ENCODE measurements around the gene AADAC. TPM values are rescaled to one million over a fixed set of nuclear protein-coding genes. Genes with fewer than 3 reads are reported as not detected.
A peak's percentile ranks its signal among the peaks of the same experiment; 100 is the strongest.

The AADAC gene
- total RNA-seq, 4 donors from 2014 or later, result not detected

DNA sequence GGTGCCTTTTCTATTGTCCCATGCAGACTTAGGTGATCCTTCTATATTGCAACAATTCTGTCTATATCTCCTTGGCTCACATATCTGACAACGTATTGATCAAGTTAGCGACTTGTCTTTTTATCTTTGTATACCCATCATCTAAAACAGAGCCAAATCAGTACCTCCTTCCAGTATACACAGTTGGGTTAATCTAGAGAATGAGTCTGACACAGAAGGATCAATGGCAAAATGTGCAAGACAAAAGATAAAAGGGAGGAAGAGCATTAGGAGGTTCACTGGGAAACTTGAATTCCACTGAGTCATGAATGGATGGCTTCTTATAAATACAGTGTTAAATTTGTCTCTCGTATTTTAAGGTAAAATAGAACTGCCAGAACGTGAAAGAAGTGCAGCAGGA, 6.0 kb downstream of the AADAC start:
- DNase-seq, result no peak
- intact Hi-C loops (cut with DNase I), result no loop called here
- 91 to 92% methylated on average over 4 of the region's 4 CpGs for WGBS, 2 donors
- TF ChIP-seq POLR2A (IDR thresholded peaks at IDR 0.05), result no peak
- TF ChIP-seq, protein P1, sequence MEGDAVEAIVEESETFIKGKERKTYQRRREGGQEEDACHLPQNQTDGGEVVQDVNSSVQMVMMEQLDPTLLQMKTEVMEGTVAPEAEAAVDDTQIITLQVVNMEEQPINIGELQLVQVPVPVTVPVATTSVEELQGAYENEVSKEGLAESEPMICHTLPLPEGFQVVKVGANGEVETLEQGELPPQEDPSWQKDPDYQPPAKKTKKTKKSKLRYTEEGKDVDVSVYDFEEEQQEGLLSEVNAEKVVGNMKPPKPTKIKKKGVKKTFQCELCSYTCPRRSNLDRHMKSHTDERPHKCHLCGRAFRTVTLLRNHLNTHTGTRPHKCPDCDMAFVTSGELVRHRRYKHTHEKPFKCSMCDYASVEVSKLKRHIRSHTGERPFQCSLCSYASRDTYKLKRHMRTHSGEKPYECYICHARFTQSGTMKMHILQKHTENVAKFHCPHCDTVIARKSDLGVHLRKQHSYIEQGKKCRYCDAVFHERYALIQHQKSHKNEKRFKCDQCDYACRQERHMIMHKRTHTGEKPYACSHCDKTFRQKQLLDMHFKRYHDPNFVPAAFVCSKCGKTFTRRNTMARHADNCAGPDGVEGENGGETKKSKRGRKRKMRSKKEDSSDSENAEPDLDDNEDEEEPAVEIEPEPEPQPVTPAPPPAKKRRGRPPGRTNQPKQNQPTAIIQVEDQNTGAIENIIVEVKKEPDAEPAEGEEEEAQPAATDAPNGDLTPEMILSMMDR (IDR thresholded peaks at IDR 0.05), result no peak
- Histone ChIP-seq H3K36me3 (no peaks in the 10 kb centered on the region), H3K4me1 (no peaks in the 10 kb centered on the region), H3K9me3 (no peaks in the 10 kb centered on the region), H3K27ac (no peak overlapping the region), H3K4me3 (replicated peaks in 1 of 3) (no peak overlapping the region), H3K27me3 (no peaks in the 10 kb centered on the region)

DNA sequence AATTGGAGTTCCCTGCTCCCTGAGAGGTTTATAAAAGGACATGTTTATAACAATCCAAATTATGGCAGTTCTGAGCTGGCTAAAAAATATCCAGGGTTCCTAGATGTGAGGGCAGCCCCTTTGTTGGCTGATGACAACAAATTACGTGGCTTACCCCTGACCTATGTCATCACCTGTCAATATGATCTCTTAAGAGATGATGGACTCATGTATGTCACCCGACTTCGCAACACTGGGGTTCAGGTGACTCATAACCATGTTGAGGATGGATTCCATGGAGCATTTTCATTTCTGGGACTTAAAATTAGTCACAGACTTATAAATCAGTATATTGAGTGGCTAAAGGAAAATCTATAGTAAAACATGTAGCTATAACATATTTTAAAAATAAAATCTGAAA, 13.9 kb downstream of the AADAC start:
- no peak overlapping the region for H3K27ac ChIP-seq
- no peaks in the 10 kb centered on the region for H3K36me3 ChIP-seq
- H3K27me3 ChIP-seq, result no peaks in the 10 kb centered on the region
- no peak for DNase-seq
- no peaks in the 10 kb centered on the region for H3K9me3 ChIP-seq
- TF ChIP-seq, protein P1 (IDR thresholded peaks at IDR 0.05), result no peak
- TF ChIP-seq POLR2A (IDR thresholded peaks at IDR 0.05), result no peak
- 87 to 92% methylated on average over 3 of the region's 3 CpGs for WGBS, 2 donors
- intact Hi-C loops (cut with DNase I), result no loop called here
- no peak overlapping the region for H3K4me3 ChIP-seq (replicated peaks in 1 of 3)
- H3K4me1 ChIP-seq, result peaks cover 0 to 4% of the 10 kb centered on the region in 2 donors

DNA sequence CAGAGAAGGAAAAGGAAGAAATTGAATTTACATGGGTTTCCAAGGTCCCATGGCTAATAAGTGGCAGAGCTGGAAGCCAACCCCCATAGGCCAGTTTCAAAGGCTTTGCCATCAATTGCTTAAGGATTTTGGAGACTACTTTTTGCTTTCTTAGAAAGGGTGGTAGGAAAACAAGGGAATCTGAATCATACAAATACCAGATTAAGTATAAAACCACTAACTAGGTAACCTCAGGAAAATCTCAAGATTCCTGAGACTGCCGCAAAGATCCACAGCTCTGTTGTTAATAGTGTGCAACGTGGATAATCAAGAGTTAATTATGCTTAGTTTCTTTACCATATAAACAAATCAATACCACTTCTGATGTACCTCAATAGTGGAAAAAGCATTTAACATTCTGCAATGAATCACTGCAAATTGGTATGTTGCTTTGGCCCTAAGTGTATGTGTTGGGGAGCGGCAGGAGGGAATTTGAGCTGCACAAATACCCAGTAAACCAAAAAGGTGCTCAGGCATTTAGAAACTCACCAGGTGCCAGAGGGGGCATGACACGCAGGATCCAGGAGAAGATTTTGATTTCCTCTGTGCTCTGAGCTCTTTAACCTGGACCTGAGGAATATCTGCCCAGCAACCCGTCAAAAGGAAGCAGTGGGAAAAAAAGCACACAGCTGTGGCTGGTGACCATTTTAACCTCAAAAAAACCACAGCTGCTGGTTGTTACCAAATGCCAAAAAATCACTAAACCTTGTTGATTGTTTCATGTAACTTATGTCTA, 22.0 kb downstream of the AADAC start:
- Histone ChIP-seq H3K27me3 (no peaks in the 10 kb centered on the region), H3K9me3 (no peaks in the 10 kb centered on the region), H3K27ac (no peak overlapping the region), H3K36me3 (no peaks in the 10 kb centered on the region), H3K4me3 (replicated peaks in 1 of 3) (no peak overlapping the region), H3K4me1 (peaks cover 4 to 11% of the 10 kb centered on the region in 2 donors)
- intact Hi-C loops (cut with DNase I), result loop anchor here (5.0 kb wide), 2 partner anchors 369 to 394 kb away; no protein-coding TSS in a partner anchor
- WGBS, 2 donors, result 74 to 84% methylated on average over 5 of the region's 5 CpGs
- no peak for TF ChIP-seq POLR2A (IDR thresholded peaks at IDR 0.05)
- TF ChIP-seq, protein P1 (IDR thresholded peaks at IDR 0.05), result no peak
- DNase-seq, result no peak

DNA sequence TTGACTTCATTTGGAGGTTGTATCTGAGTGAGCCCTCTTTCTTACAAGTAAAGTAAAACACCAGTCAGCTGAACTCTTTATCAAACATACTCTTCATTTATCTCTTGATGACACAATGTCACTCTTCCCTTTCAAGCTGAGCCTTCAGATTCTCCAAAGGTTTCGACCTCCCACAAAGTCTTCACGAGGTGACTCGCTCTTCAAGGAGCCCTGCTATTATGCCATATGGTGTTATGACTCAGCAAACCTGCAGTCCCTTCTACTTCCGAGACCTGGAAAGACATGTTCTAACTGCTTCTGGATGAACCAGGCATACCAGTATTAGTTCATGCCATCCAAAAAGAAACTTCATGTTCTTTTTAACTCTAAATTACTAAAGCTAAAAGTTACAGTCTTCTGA, 23.1 kb downstream of the AADAC start:
- Histone ChIP-seq H3K4me1 (peaks cover 2 to 11% of the 10 kb centered on the region in 2 donors), H3K27me3 (no peaks in the 10 kb centered on the region), H3K36me3 (no peaks in the 10 kb centered on the region), H3K27ac (no peak overlapping the region), H3K9me3 (no peaks in the 10 kb centered on the region), H3K4me3 (replicated peaks in 1 of 3) (no peak overlapping the region)
- TF ChIP-seq, protein P1 (IDR thresholded peaks at IDR 0.05), result no peak
- no peak for TF ChIP-seq POLR2A (IDR thresholded peaks at IDR 0.05)
- WGBS, 2 donors, result 67 to 73% methylated on average over 4 of the region's 4 CpGs
- intact Hi-C loops (cut with DNase I), result loop anchor here (5.0 kb wide), 2 partner anchors 370 to 395 kb away; no protein-coding TSS in a partner anchor
- no peak for DNase-seq

DNA sequence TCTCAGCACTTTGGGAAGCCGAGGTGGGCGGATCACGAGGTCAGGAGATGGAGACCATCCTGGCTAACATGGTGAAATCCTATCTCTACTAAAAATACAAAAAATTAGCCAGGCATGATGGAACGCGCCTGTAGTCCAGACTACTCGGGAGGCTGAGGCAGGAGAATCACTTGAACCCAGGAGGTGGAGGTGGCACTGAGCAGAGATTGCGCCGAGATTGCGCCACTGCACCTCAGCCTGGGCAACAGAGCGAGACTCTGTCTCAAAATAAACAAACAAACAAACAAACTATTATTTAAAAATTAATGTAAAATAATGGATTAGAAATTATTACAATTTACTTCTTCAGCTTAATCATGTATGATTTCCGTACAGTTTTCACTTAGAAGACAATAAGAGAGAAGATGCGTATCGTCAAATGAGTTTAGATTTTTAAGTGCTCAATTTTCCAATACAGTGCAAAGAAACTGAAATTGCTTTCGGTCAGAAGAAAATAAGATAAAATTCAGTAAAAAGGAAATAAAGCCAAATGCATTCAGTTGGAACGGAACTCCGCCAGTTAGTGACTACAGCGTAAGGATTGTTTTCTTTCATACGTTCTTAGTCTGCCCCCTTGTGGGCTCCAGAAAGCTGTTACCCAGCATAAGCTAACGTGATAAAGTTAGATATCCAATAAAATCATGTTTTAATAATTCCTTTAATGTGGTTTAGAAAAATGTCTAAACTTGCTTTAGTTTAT, 24.8 kb downstream of the AADAC start:
- no peak overlapping the region for H3K4me3 ChIP-seq (replicated peaks in 1 of 3)
- DNase-seq, result peak; percentile 37 to 55
- intact Hi-C loops (cut with DNase I), result loop anchor here (5.0 kb wide), 2 partner anchors 371 to 396 kb away; no protein-coding TSS in a partner anchor
- TF ChIP-seq POLR2A (IDR thresholded peaks at IDR 0.05), result no peak
- TF ChIP-seq, protein P1 (IDR thresholded peaks at IDR 0.05), result peak; percentile 67 to 86 (median 75)
- peaks cover 0 to 11% of the 10 kb centered on the region in 2 donors for H3K4me1 ChIP-seq
- no peaks in the 10 kb centered on the region for H3K36me3 ChIP-seq
- no peaks in the 10 kb centered on the region for H3K9me3 ChIP-seq
- WGBS, 2 donors, result 53% methylated on average over 19 of the region's 19 CpGs
- no peak overlapping the region for H3K27ac ChIP-seq
- H3K27me3 ChIP-seq, result no peaks in the 10 kb centered on the region
